GM18520 (cell line): Measurements from ENCODE around the gene SLC22A12.

Experiments used
- ATAC-seq: cut with Tn5 transposase; IDR thresholded peaks from one replicate; pipeline ENCODE4 v1.9.1; 2021; ENCODE audit not compliant: unreplicated experiment

The SLC22A12 gene

DNA sequence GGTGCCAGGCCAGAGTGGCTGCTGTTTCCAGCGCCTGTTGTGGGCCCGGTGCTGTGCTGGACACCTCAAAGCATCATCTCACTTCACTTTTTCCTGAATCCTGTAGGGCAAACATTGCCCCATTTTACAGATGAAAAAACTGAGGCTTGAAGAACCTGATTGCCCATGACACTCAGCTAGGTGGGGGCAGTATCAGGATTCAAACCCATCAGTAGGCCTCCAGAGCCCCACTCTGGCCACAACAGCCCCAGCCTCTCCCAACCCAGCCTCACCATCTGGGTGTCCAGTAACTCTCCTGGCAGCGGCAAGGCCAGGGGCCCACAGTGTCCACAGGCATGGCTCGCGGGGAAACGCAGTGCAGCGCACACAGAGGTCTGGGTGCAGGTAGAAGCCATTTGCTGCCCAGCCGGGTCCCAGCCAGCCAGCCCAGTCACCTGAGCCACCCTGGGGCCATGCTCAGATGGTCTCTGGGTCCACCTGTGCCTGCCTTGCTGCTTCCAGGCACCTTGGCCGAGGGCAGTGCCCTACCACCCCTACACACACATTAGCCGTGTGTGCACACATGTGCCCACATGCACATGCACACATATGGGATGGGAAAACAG, 11.5 kb downstream of the SLC22A12 start:
- ATAC-seq, result no peak

DNA sequence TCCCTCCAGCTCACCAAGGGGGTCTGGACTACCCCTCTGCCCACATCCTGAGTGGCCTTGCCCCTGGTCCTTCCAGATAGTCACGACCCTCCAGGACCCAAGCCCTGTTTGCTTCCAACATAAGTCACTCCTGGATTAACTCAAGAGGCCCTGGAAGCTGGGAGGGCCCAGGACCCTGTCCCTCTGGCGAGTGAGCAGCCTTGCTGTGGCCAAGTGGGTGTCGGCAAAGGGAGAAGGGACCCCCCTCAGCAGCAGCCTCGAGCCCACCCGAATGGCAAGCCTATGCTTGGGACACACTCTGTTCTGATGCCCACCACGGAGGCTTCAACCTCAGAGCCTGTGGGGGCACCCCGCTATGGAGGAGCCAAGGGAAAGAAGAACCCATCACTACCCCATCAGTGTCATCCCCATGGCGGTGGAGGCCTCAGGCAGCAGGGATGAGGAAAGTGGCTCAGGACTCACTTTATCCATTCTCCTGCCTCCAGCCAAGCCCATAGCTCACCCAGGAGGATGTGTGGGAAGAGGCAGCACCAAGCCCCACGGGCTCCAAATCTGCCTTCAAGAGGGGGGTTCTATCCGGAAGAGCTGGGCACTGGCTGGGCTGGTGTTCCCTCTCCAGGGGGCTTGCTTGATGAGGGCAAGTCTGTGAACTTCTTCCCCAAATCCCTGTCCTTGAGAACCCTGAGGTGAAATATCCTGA, 12.5 kb downstream of the SLC22A12 start:
- ATAC-seq, result no peak

DNA sequence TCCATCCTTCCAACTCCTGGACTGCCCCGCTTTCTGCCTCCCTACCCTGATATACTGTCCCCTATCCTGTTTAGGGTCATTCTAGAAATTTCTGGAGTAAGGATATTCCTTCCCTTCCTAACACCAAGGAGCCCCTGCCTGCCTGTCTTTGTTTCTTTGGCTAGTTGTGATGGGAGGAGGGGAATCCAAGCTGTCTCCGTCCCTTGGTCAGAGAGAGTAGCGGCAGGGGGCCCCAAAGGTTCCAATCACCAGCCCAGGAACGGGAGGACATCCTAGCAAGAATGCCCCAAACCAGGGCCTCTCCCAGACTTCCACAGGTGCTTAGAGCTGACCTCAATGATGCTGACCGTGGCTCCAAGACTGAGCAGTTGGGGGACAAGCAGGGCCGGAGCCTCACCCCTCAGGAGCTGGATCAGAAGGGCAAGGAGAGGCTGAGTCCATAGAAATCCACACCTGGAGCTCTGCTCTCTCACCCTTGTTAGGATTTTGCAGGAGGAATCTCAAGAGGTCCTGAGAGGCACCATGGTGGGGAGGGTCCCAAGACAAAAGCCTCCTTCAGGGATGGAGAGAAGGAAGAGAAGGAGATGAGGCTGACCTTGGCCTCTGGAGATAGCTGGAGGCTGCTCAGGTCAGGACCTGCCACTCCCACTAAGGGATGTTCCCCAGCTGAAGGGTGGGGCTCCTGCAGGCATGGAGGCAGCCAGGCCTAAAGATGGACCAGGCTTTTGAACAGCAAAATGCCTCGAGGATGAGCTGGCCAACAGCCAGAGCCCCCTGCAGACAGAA, 13.6 kb downstream of the SLC22A12 start:
- no peak for ATAC-seq

DNA sequence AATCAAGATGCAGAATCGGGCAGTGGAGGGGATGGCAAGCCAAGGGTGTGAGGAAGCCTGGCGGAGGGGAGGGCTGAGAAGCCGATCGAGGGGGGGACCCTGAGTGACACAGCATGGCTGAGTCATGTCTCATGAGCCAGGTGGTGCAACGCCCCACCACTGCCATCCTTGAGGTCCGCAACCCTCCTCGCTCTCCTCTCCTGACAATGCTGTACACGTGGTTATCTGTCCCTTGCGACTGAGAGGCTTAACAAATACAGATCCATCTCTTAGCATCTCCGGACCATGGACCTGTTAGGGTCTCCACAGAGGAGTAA, 14.2 kb downstream of the SLC22A12 start:
- no peak for ATAC-seq

DNA sequence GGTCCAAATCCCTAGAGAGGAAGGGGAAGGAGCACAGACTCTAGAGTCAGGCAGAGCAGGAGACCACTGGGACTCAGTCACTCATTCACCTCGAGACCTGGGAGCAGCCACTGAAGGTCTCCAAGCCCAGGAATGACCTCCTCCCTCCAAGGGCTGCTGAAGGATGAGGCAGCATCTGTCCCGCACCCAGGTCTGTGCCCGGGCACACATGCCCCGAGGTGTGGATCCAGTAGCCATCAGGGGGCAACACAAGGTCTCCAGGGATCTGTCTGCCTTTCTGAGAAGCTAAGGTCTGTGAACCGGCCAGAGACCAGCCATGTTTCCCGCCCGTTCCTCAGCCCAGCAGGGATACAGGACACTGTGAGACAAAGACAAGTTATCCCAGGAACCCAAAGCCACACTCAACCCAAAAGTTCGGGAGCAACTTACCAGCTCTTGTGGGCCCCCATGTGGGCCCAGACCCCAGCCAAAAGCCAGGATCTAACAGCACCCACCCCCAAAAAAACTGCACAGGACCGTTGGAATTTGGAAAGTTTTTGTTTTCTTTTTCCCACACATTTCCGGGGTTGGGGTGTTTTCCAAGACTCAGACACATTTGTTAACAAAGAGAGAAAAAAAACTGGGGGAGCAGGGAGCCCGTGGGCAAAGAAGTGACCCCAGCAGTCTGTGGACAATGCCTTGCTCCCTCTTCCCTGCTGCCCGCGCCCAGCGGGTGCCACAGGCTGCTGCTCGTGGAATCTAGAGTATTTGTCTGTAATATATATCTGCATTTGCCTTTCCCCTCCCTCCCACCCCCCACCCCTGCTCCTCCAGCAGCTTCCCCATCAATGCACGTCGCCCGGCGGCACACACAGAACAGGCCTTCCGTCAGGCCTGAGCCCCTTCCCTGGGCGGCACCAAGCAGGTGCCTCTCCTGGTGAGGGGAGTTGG, 14.9 kb downstream of the SLC22A12 start:
- no peak for ATAC-seq

DNA sequence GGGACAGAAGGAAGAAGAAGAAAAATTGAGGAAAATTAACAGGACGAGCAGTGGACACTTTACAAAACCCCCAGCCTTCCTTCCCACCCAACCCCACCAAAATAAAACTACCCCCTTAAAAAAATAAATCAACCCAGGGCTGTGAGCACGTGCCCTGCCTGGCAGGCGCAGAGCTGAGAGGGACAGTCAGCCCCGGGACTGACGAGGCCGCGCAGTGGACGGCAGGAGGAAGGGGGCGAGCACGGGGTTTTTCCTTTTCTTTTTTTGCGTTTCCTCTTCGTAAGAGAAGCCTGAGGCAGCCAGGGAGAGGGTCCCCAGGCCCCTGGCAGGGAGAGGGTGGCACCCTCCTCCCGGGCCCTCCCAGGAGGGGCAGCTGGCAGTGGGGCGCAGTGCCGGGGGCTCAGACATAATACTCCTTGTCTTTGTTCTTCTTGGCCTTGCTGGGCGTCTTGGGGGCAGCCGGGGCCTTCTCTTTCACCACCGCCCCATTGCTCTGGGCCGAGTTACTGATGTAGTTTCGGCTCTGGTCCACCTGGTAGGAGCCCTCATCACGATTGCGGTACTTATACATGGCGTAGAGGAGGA, 15.9 kb downstream of the SLC22A12 start:
- ATAC-seq, result no peak

DNA sequence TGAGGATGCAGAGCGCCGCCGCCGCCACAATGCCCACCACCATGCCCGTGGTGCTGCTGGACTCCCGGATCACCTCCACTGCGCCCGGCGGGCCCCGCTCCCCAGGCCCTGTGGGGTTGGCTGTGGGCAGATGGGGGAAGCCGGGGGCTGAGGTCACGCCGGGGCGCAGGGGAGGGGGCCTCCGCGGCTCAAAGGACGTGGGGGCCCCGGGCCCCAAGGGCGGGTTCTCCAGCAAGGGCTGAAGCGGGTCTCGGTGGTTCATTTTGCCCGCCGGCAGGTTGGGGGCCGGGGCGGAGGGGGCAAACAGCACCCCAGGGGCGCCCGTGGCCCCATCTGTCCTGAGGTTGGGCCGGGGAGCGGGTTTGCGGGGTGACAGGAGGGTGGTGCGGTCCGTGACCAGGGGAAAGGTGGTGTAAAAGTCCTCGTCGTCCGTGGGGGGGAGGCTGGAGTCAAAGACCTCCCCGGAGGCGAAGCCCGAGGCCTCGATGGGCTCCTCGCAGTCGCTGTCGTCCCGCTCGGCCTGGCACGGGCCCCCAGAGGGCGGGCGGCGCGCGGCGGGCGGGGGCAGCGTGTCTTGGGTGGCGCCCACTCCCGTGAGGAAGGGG, 16.5 kb downstream of the SLC22A12 start:
- ATAC-seq, result no peak

DNA sequence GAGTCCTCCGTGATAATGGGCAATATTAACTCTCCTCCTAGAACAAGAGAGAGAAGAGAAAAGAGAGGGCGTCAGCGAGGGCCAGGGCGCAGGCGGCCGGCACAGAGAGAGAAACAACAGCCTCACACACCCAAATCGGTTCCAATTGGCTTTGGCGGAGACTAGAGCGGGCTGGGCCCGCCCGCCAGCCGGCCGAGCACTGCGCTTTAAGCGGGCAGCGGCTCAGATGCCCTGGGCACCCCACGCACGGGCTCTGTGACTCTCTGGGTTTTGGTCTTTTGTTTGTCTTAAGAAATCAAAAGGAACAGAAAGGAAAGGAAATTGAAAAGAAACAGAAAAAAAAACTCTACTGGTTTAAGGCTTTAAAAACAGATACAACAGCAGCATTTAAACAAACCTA, 17.0 kb downstream of the SLC22A12 start:
- no peak for ATAC-seq

DNA sequence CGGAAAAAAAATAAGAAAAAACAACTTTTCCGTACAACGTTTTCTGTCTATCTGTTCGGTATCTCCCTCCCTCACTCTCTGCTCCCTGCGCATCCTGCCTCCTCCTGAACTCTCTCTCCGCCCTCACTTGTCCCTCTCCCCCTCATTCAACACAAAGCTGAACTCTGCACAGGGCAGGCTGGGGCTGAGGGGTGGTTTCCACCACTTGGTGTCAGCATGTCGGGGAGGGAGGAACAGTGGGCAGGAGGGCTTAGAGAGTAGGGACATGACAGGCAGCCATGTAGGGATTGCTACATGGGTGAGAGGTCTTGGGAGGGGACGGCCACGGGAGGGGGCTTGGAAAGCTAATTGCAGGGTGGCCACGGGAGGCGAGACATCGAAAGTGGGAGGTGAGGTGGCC, 17.6 kb downstream of the SLC22A12 start:
- no peak for ATAC-seq

DNA sequence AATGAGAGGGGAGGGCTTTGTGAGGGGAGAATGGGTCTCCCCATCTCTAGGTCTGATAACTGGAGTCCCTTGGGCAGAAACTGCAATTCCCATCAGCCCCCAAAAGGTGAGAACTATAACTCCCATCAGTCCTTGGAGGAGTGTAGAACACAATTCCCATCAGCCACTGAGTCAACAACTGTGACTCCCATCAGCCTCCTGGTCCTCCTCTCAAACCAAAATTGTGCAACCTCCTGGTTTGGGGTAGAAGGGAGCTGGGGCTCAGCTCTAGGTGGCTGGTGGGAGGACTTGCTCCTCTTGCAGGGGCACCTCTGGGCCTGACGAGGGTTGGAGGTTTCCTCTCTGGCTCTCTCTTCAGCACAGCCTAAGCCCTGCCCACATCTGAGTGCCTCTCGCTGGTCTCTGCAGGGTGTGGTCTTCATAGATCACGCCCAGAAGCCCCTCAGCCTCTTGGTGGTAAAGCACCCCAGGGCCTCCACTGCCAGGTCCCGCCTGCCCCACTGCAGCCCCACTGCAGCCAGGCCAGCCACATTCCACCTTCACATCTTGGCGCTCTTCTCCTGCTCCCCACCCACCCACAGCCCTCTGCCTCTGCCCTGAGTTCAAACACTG, 18.5 kb downstream of the SLC22A12 start:
- no peak for ATAC-seq

DNA sequence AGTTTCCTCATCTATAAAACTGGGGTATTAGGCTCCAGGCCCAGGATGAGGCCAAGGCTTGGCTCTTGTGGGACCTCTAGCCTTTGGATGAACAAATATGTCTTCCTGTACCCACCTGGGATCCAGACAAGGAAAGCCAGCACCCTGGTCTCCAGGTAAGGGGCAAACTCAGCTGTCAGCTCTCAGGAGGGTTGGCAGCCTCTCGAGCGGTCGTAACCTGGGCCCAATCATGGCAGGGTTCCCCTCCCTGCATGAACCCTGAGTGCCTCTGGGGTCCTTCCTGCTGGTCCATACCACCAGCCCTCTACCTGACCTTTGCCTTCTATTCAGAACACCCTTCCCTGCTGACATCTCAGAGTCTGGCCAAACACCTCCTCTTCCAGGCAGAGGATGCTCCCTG, 19.6 kb downstream of the SLC22A12 start:
- ATAC-seq, result no peak

DNA sequence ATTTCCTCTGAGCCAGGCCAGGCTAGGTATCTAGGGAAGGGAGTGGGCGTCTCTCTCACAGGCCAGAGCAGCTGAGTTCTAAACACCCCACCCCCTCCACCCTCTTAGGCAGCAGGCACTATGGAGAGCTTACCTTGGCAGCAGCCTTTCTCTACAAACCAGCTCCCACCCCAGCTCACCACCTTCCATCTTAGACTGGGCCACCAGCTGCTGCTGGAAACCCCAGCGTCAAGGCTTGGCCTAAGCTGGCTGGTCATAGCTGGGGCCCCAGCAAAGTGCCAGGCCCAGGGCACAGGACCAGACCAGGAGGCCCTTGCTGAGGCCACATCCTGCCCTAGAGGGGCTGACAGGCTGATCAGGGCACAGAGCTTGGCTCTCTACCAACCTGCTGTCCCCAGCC, 20.2 kb downstream of the SLC22A12 start:
- ATAC-seq, result no peak

DNA sequence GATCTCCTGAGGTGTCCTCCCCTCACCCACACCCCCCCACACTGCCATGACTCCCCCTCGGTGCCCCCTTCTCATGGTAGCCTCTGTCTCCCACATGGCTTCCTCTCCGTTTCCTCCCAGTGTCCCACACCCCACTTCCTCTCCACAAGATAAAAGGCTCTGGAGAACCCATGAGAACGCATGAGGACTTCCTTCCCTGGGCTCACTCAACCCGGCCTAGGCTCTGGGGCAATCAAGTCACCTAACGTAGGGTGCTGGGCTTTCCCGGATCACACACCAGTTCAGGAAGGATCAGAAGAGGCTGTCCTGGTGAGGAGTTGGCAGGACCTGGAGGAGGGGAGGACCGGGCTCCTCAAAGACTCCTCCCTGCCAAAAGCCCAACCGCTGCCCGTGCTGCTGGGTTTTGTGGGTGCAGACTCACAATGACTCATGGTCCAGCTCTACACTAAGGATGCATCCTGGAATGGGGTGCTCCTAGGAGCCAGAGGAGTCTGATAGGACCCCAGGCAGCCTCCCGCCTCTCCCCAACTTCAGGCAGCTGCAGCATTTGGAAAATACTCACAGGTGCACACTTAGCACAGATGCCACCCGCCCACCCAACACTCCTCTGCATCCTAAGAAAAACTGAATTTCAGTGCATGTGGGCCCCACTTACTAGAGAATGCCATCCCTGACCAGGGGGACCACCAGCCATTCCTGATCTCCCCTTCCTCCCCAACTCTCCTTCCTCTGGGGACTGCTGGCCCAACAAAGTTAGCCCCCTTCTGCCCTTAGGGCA, 21.0 kb downstream of the SLC22A12 start:
- no peak for ATAC-seq

DNA sequence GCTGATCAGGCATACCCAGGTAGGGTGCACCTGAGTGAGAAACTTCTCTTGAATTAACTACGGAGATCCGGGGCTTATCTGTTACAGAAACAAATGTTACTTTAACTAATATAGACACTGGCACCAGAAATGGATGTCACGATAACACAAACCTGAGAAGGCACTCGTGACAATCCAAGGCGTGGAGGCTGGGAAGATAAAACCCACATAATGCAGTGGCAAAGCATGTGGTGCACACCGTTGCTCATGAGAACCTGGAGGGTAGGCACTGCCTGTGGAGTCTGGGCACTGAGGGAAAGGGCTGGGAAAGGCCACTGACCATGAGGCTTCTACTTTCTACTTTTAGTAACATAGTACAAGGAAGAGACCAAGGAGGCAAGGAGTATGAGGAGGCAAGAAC, 22.6 kb downstream of the SLC22A12 start:
- ATAC-seq, result no peak

DNA sequence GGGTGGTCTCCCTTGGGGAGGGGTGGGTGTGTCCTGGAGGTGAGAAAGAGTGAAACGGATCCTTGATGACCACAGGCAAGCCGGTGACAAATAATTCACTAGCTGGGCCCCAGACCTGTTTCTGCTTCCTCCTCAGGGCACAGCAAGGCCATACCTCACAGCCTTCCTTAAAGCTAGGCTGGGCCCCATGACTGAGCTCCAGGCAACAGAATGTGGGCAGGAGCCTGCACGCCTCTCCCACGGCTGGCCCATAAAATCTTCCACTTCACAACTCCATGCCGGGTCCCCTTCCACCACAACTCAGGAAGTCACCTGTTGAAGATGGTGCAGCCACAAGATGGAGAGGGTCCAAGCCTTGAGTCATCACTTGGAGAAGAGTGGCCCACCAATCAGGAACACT, 23.9 kb downstream of the SLC22A12 start:
- no peak for ATAC-seq

DNA sequence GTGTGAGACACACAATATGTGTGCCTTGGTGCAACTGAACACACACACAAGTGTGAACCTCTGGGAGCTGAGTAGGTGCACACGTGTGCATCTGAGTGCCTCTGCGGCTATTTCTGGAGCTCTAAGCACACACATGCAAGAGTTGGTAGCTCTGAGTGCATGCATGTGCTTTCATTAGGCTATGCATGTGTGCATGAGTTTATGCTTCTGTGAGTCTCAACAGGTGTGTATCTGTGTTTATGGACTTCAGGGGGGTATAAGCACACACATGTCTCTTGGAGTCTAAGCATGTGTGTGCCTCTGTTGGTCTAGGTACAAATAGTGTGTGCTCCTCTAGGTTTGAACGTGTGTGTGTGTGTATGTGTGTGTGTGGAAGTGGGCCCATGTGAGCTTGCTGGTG, 25.8 kb downstream of the SLC22A12 start:
- ATAC-seq, result no peak

DNA sequence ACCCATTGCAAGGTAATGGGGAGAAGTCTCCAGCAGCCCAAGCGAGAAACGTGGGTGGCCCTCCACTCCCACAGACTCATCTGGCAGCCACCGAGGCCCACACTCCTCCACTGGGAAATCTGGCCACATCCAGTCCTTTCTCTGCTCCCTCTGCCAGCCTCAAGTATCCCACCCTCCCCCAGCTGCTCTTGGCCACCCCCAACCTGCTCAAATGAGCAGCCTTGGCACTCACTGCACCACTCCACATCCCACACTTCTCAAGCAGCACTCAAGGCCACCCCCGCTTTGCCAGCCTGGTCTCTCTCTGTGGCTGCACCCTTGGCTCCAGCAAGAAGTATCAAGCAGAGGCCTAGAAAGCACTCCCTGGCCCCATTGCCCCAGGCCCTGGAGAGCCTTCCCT, 28.2 kb downstream of the SLC22A12 start:
- ATAC-seq, result no peak

DNA sequence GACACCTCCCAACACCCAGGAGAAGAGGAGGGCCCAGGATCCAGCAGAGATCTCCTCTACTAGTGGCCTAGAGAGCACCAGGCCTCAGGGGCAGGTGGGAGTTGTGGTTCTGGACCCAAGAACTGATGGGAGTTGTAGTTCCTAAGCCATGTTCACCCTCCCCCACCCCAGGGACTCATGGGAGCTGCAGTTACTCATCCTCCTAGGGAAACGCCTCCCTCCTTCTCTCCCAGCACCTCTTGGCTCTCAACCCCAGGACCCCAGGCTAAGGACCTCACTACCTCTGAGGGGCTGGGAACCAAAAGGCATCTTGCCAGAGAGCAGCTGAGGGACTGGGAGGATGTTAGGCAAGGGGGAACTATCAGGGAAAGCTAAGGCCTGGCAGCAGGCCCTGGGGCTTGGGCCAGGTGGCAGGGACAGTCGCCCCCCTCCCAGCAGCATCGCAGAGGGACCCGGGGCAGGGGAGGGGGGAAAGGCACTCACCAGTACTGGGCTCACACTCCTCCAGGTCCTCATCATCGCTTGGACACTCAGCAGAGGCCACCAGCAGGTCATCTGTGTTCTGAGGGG, 28.9 kb downstream of the SLC22A12 start:
- no peak for ATAC-seq

DNA sequence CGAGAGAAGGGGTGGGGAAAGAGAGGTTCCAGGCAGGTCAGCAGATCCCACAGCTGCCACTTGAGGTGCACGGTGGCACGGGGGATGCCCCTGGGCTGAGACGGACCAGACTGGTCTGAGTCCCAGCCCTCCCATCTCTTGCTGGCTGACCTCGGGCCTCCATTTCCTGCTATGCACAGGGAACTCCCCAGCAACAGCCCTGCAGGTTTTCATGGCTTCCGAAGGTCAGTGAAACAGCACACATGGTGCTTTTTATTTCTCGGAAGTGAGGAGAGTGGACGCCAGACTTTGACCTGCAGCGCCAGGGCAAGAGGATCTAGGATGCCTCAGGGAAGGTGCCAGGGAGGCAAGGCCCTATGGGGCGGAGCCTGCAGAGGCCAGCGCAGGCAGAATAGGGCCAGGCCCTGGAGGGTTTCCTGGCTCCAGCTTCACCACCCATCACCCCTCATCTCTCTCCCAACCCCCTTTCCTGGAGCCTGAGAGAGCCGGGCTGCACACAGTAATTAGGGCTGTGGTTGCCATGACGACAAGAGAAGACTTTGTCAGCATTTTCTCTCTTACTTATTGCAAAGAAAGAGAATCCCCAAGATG, 29.5 kb downstream of the SLC22A12 start:
- no peak for ATAC-seq
